Naive thymus-derived CD4-positive, alpha-beta T cell (primary cell): ENCODE data around the gene ERCC6. TPM values are rescaled to one million over a fixed set of nuclear protein-coding genes. Genes with fewer than 3 reads are reported as not detected.

Source experiments
- ATAC-seq: fragments of 150-1000 bp; cut with Tn5 transposase; 2 replicates; pipeline ENCODE4 v1.10.0; 2021; ENCODE audit warnings: mild to moderate bottlenecking, moderate library complexity
- CTCF ChIA-PET: fragments of 350-600 bp; sonication (Branson Sonifier 250); formaldehyde crosslinking; loops from one replicate; lab custom pipeline; 2021; ENCODE audit warnings: antibody characterized with exemption; lab: Charles Lee
- POLR2A ChIA-PET: fragments of 350-600 bp; sonication (Branson Sonifier 250); formaldehyde crosslinking; loops from one replicate; lab custom pipeline; 2021; ENCODE audit warnings: antibody characterized with exemption, inconsistent platforms; lab: Charles Lee
- DNase-seq, 9 donors: peaks; one replicate each; pipeline versions ENCODE4 v3.0.0 to v3.0.0-alpha.2; 2020 to 2022; ENCODE audit warnings: mixed read lengths in 1 of 9
- H3K27ac ChIP-seq: one replicate; pipeline ENCODE4 v1.7.0; 2013; ENCODE audit warnings: mild to moderate bottlenecking, low read depth, low read length, moderate library complexity
- H3K27me3 ChIP-seq, 2 donors: one replicate each; pipeline ENCODE4 v1.7.0; 2013; ENCODE audit warnings: low read length in 2 of 2, mild to moderate bottlenecking in 2 of 2, moderate library complexity in 2 of 2; ENCODE audit not compliant: control insufficient read depth in 2 of 2, insufficient read depth in 2 of 2
- H3K36me3 ChIP-seq, 3 experiments: 1 replicate in 2 of 3; 2 replicates in 1 of 3; pipeline ENCODE4 v1.7.0; 2013; ENCODE audit warnings: low read length in 3 of 3, mild to moderate bottlenecking in 3 of 3, moderate library complexity in 1 of 3; ENCODE audit not compliant: insufficient read depth in 3 of 3, control insufficient read depth in 2 of 3
- H3K4me1 ChIP-seq, 2 donors: one replicate each; pipeline ENCODE4 v1.7.0; 2013; ENCODE audit warnings: low read length in 2 of 2, mild to moderate bottlenecking in 2 of 2, moderate library complexity in 1 of 2; ENCODE audit not compliant: control insufficient read depth in 2 of 2, insufficient read depth in 2 of 2
- H3K4me3 ChIP-seq: 2 replicates; pipeline ENCODE4 v1.7.0; 2013; ENCODE audit warnings: mild to moderate bottlenecking, low read length
- H3K9me3 ChIP-seq, 3 experiments: 1 replicate in 2 of 3; 2 replicates in 1 of 3; pipeline ENCODE4 v1.7.0; 2013; ENCODE audit warnings: low read length in 3 of 3; ENCODE audit not compliant: control insufficient read depth in 2 of 3
- H3K27ac Mint-ChIP-seq, 9 donors: one replicate each; pipeline ENCODE4 v1.8.0; 2020 to 2022; ENCODE audit warnings: mixed read lengths in 9 of 9, mild to moderate bottlenecking in 8 of 9, moderate library complexity in 5 of 9, inconsistent platforms in 2 of 9
- H3K27me3 Mint-ChIP-seq, 5 donors: one replicate each; pipeline ENCODE4 v1.8.0; 2021 to 2022; ENCODE audit warnings: mixed read lengths in 5 of 5, mild to moderate bottlenecking in 1 of 5
- H3K36me3 Mint-ChIP-seq, 5 donors: one replicate each; pipeline ENCODE4 v1.8.0; 2020 to 2022; ENCODE audit warnings: mixed read lengths in 5 of 5, mild to moderate bottlenecking in 3 of 5, inconsistent platforms in 1 of 5
- H3K4me1 Mint-ChIP-seq, 7 donors: one replicate each; pipeline ENCODE4 v1.8.0; 2020 to 2022; ENCODE audit warnings: mixed read lengths in 7 of 7, mild to moderate bottlenecking in 3 of 7, inconsistent platforms in 1 of 7
- H3K4me3 Mint-ChIP-seq, 10 donors: one replicate each; pipeline ENCODE4 v1.8.0; 2020 to 2022; ENCODE audit warnings: mild to moderate bottlenecking in 10 of 10, mixed read lengths in 10 of 10, moderate library complexity in 6 of 10, inconsistent platforms in 2 of 10
- H3K9me3 Mint-ChIP-seq, 11 donors: one replicate each; pipeline ENCODE4 v1.8.0; 2020 to 2022; ENCODE audit warnings: mixed read lengths in 11 of 11, mild to moderate bottlenecking in 4 of 11, inconsistent platforms in 1 of 11, moderate library complexity in 1 of 11
- intact Hi-C, 2 donors: fragments of 100-400 bp; cut with micrococcal nuclease; formaldehyde crosslinking; loops; one replicate each; pipeline ENCODE4 v1.15.1; 2023
- polyA plus RNA-seq, 2 donors: library from polyadenylated mRNA; unstranded; fragments of 300-500 nt; fragmentation: Illumina TruSeq; gene quantifications; one replicate each; pipeline ENCODE4 v1.2.3, GENCODE V29; 2021
- total RNA-seq, 6 experiments: library from RNA in 5 of 6; stranded (reverse) in 5 of 6; gene quantifications; 1 replicate in 5 of 6; 2 replicates in 1 of 6; pipeline ENCODE4 v1.2.3 and lab custom pipeline; 2021 to 2026

The ERCC6 gene
- total and polyA plus RNA-seq, 7 experiments from 2014 or later = 11.0 to 50.7 (median 31.4) TPM

DNA sequence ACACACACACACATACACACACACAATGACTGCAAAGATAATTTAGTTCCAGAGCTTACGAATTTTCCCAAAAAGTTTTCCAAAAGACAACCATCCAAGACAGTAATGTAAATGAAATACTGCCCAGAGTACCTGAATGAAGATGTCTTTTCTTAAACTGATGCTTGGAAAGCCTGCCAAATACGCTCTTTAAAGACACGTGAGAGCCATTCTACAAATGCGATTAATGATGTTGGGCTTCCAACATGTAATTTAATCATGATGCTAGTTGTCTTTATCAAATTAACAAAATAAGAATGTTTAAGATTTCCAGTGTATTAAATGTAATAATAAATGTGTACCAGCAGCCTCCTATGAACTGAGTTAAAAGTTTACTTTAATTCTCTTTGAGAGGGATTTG is 11.1 kb downstream of the ERCC6 start:
- intact Hi-C loops = no loop called here
- Histone ChIP-seq H3K4me3 (no peak overlapping the region), H3K4me1 (no peaks in the 10 kb centered on the region), H3K9me3 (no peaks in the 10 kb centered on the region), H3K36me3 (peaks cover 12 to 89% (median 15%) of the 10 kb centered on the region in 3 experiments), H3K27ac (no peak overlapping the region), H3K27me3 (no peaks in the 10 kb centered on the region)
- ChIA-PET POLR2A (interaction anchor here (1.3 kb wide), 1 partner anchor 11 kb away, joined by 4 read pairs; the partner anchor contains the start of gene ERCC6), CTCF (no interaction called here)
- no peak for DNase-seq
- H3K4me1 Mint-ChIP-seq = peaks cover 8 to 41% (median 29%) of the 10 kb centered on the region in 7 donors
- H3K27ac Mint-ChIP-seq = no peak overlapping the region
- no peaks in the 10 kb centered on the region for H3K9me3 Mint-ChIP-seq
- no peak for ATAC-seq
- no peaks in the 10 kb centered on the region for H3K27me3 Mint-ChIP-seq
- no peak overlapping the region for H3K4me3 Mint-ChIP-seq
- peaks cover 30 to 76% (median 37%) of the 10 kb centered on the region in 5 donors for H3K36me3 Mint-ChIP-seq

DNA sequence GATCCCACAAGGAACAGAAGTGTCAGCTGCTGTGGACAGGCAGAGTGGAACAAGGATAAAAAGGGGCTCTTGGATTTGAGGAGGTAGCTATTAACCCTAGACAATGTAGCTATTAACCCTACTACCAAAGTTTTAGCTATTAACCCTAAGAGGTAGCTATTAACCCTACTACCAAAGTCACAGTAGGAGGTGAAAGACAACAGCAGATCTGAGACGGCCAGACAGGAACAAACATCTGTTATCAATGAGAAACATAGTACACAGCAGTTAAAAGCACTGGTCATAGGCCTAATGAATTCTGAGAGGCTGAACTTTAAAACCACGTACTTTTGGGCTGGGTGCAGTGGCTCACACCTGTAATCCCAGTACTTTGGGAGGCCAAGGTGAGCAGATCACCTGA is 11.9 kb downstream of the ERCC6 start:
- peaks cover 28 to 72% (median 33%) of the 10 kb centered on the region in 5 donors for H3K36me3 Mint-ChIP-seq
- ATAC-seq (no peak), DNase-seq (no peak)
- H3K27me3 ChIP-seq = no peaks in the 10 kb centered on the region
- peaks cover 10 to 85% (median 12%) of the 10 kb centered on the region in 3 experiments for H3K36me3 ChIP-seq
- POLR2A ChIA-PET = interaction anchor here (1.3 kb wide), 1 partner anchor 12 kb away, joined by 4 read pairs; the partner anchor contains the start of gene ERCC6
- H3K4me1 ChIP-seq = no peaks in the 10 kb centered on the region
- H3K4me1 Mint-ChIP-seq = peaks cover 8 to 34% (median 21%) of the 10 kb centered on the region in 7 donors
- no peaks in the 10 kb centered on the region for H3K9me3 Mint-ChIP-seq
- H3K4me3 Mint-ChIP-seq = no peak overlapping the region
- H3K27ac ChIP-seq = no peak overlapping the region
- CTCF ChIA-PET = no interaction called here
- no peak overlapping the region for H3K27ac Mint-ChIP-seq
- intact Hi-C loops = no loop called here
- no peaks in the 10 kb centered on the region for H3K27me3 Mint-ChIP-seq
- no peak overlapping the region for H3K4me3 ChIP-seq
- no peaks in the 10 kb centered on the region for H3K9me3 ChIP-seq

DNA sequence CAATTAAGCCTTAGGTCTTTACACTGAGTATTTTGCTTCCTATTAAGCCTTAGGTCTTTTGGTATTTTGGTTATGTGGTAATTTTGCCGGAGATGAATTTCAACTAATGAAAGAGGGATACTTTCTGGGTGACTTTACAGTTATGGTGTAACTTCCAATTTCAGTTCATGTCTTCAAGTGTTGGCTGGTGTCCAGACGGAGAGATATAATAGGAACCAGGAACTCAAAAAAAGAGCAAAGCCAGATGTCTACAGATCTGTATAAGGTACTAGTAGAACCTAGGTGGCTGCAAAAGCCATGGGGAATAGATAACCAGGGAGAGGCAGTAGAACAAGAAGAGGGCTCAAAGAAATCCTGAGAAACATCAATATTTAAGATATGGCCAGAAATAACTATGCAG is 12.3 kb downstream of the ERCC6 start:
- DNase-seq (no peak), ATAC-seq (no peak)
- H3K9me3 Mint-ChIP-seq = no peaks in the 10 kb centered on the region
- ChIA-PET POLR2A (interaction anchor here (1.3 kb wide), 1 partner anchor 13 kb away, joined by 4 read pairs; the partner anchor contains the start of gene ERCC6), CTCF (no interaction called here)
- peaks cover 24 to 70% (median 33%) of the 10 kb centered on the region in 5 donors for H3K36me3 Mint-ChIP-seq
- peaks cover 5 to 30% (median 17%) of the 10 kb centered on the region in 7 donors for H3K4me1 Mint-ChIP-seq
- H3K4me1 ChIP-seq = no peaks in the 10 kb centered on the region
- intact Hi-C loops = no loop called here
- H3K27ac ChIP-seq = no peak overlapping the region
- H3K4me3 ChIP-seq = no peak overlapping the region
- H3K36me3 ChIP-seq = peaks cover 8 to 83% (median 12%) of the 10 kb centered on the region in 3 experiments
- no peak overlapping the region for H3K4me3 Mint-ChIP-seq
- no peaks in the 10 kb centered on the region for H3K9me3 ChIP-seq
- H3K27ac Mint-ChIP-seq = no peak overlapping the region
- no peaks in the 10 kb centered on the region for H3K27me3 ChIP-seq
- no peaks in the 10 kb centered on the region for H3K27me3 Mint-ChIP-seq

DNA sequence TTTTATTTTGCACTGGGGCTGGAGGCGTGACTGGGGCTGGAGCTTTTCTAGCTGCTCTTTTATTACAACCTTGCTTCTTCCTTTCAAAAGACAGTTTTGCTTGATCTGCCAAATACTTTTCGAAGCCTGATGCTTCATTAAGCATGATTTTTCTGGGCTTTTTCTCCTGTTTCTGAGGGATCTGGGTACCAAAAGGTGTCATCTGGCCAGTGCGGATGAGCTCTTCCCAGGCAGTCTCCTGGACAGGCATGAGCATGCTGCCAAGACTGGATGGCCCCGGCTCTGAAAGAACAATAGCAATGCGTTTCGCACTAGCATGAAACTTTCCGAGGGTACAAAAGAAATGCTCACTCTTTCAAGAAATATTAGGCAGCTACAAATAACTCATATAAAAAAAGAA is 14.4 kb downstream of the ERCC6 start:
- ChIA-PET CTCF (no interaction called here), POLR2A (interaction anchor here (1.3 kb wide), 1 partner anchor 14 kb away, joined by 4 read pairs; the partner anchor contains the start of gene ERCC6)
- intact Hi-C loops = no loop called here
- Mint-ChIP-seq H3K36me3 (peaks cover 22 to 71% (median 34%) of the 10 kb centered on the region in 5 donors), H3K9me3 (no peaks in the 10 kb centered on the region), H3K4me3 (no peak overlapping the region), H3K27ac (peak overlapping the region in 1 of 9 donors; percentile 33), H3K4me1 (peaks cover 0 to 25% (median 11%) of the 10 kb centered on the region in 7 donors), H3K27me3 (no peaks in the 10 kb centered on the region)
- Histone ChIP-seq H3K27ac (no peak overlapping the region), H3K36me3 (peaks cover 6 to 76% (median 8%) of the 10 kb centered on the region in 3 experiments), H3K9me3 (no peaks in the 10 kb centered on the region), H3K4me3 (no peak overlapping the region), H3K4me1 (no peaks in the 10 kb centered on the region), H3K27me3 (no peaks in the 10 kb centered on the region)
- no peak for DNase-seq
- no peak for ATAC-seq

DNA sequence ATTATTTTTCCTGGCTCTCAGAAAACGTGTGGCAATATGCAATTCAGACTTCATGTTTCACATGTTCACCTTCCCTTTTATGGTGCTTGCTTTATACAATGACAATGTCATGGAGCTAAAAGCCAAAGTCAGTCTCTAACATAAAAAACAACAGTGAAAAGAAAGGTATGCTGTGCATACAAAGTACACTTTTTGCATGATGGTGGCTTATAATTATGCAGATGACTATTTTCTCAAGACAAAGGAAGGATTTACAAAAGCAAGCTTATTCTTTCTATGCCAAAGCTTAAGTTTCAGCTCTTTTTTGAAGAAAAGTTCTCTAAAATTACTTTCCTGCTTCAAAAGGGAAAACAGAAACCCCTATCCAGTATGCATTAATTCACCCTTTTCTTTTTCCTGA is 15.6 kb downstream of the ERCC6 start:
- Histone ChIP-seq H3K4me1 (no peaks in the 10 kb centered on the region), H3K9me3 (no peaks in the 10 kb centered on the region), H3K27me3 (no peaks in the 10 kb centered on the region), H3K27ac (no peak overlapping the region), H3K36me3 (peaks cover 6 to 69% (median 8%) of the 10 kb centered on the region in 3 experiments), H3K4me3 (no peak overlapping the region)
- no peak for ATAC-seq
- no peaks in the 10 kb centered on the region for H3K27me3 Mint-ChIP-seq
- no peak overlapping the region for H3K4me3 Mint-ChIP-seq
- H3K36me3 Mint-ChIP-seq = peaks cover 19 to 73% (median 35%) of the 10 kb centered on the region in 5 donors
- no peak overlapping the region for H3K27ac Mint-ChIP-seq
- ChIA-PET POLR2A (interaction anchor here (0.6 kb wide), 1 partner anchor 1175 kb away, joined by 4 read pairs; no protein-coding TSS in a partner anchor), CTCF (interaction anchor here (0.7 to 1.5 kb wide), 2 partner anchors 11 to 116 kb away, joined by 3 to 4 read pairs; no protein-coding TSS in a partner anchor)
- no peak for DNase-seq
- H3K4me1 Mint-ChIP-seq = peaks cover 0 to 27% (median 6%) of the 10 kb centered on the region in 7 donors
- no peaks in the 10 kb centered on the region for H3K9me3 Mint-ChIP-seq
- intact Hi-C loops = no loop called here

DNA sequence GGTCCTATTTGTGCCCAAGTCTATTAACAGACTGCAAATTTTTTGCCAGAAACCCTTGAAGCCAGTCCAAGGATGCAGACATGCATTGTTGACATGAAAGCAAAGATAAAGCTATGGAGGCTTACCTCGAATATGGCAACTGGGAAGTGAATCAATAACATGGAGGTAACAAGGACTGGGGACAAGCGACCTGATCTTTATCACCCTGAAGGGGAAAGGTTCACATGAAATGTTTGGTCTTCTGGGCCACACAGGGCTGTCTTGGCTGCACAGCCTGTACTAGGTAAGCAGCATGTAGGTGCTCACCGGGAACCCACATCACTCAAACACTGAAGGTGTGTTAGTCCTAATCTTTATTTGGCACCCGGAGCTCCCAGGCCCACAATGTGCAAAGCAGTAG is 17.9 kb downstream of the ERCC6 start:
- Histone ChIP-seq H3K4me3 (no peak overlapping the region), H3K4me1 (no peaks in the 10 kb centered on the region), H3K36me3 (peaks cover 0 to 61% (median 0%) of the 10 kb centered on the region in 3 experiments), H3K27me3 (no peaks in the 10 kb centered on the region), H3K9me3 (no peaks in the 10 kb centered on the region), H3K27ac (no peak overlapping the region)
- ATAC-seq = no peak
- DNase-seq = no peak
- intact Hi-C loops = no loop called here
- H3K27ac Mint-ChIP-seq = no peak overlapping the region
- CTCF ChIA-PET = interaction anchor here (3.9 kb wide), 1 partner anchor 114 kb away, joined by 27 read pairs; no protein-coding TSS in a partner anchor
- H3K4me3 Mint-ChIP-seq = no peak overlapping the region
- peaks cover 0 to 27% (median 6%) of the 10 kb centered on the region in 7 donors for H3K4me1 Mint-ChIP-seq
- no peaks in the 10 kb centered on the region for H3K9me3 Mint-ChIP-seq
- H3K27me3 Mint-ChIP-seq = no peaks in the 10 kb centered on the region
- peaks cover 13 to 63% (median 33%) of the 10 kb centered on the region in 5 donors for H3K36me3 Mint-ChIP-seq
- POLR2A ChIA-PET = no interaction called here
